Spleen (tissue), 11 donors: ENCODE data around the gene CCDC148. TPM values are rescaled to one million over a fixed set of nuclear protein-coding genes. Genes with fewer than 3 reads are reported as not detected.

Experiments
- DNase-seq: peaks from one replicate; pipeline ENCODE4 v3.0.0-alpha.2; 2020
- H3K27ac ChIP-seq, 8 donors: fragments of 200-600 bp; sonication (generic) in 7 of 8; 1 replicate in 4 of 8; 2 replicates in 4 of 8; pipeline versions ENCODE4 v1.5.0 to v1.8.0; 2016 to 2021; ENCODE audit warnings: inconsistent platforms in 4 of 8, mild to moderate bottlenecking in 4 of 8, moderate library complexity in 1 of 8
- H3K27me3 ChIP-seq, 7 donors: fragments of 200-600 bp; sonication (generic) in 6 of 7; replicated peaks in 1 of 7; 1 replicate in 4 of 7; 2 replicates in 3 of 7; pipeline versions ENCODE4 v1.5.0 to v1.8.0; 2016 to 2021; ENCODE audit warnings: inconsistent platforms in 3 of 7, mild to moderate bottlenecking in 1 of 7
- H3K36me3 ChIP-seq, 6 donors: fragments of 200-600 bp; sonication (generic) in 5 of 6; 1 replicate in 4 of 6; 2 replicates in 2 of 6; pipeline versions ENCODE4 v1.5.0 to v1.8.0; 2016 to 2021; ENCODE audit warnings: inconsistent platforms in 2 of 6
- H3K4me1 ChIP-seq, 6 donors: fragments of 200-600 bp; sonication (generic) in 5 of 6; 1 replicate in 3 of 6; 2 replicates in 3 of 6; pipeline versions ENCODE4 v1.5.0 to v1.8.0; 2016 to 2021; ENCODE audit warnings: inconsistent platforms in 3 of 6
- H3K4me3 ChIP-seq, 8 donors: fragments of 200-600 bp; sonication (generic) in 7 of 8; 1 replicate in 4 of 8; 2 replicates in 4 of 8; pipeline versions ENCODE4 v1.5.0 to v1.8.0; 2016 to 2021; ENCODE audit warnings: inconsistent platforms in 4 of 8, mild to moderate bottlenecking in 4 of 8, moderate library complexity in 2 of 8
- H3K9me3 ChIP-seq, 8 donors: fragments of 200-600 bp; sonication (generic) in 7 of 8; 1 replicate in 4 of 8; 2 replicates in 4 of 8; pipeline versions ENCODE4 v1.5.0 to v1.8.0; 2016 to 2021; ENCODE audit warnings: inconsistent platforms in 4 of 8
- POLR2A ChIP-seq, 3 donors: fragments of 450-650 bp; IDR thresholded peaks; one replicate each; pipeline ENCODE4 v1.5.1; 2017; ENCODE audit warnings: antibody characterized with exemption in 3 of 3, mild to moderate bottlenecking in 1 of 3
- POLR2AphosphoS5 ChIP-seq, 3 donors: sonication (generic); formaldehyde crosslinking; IDR thresholded peaks; one replicate each; pipeline ENCODE4 v1.5.1; 2017; ENCODE audit warnings: antibody characterized with exemption in 3 of 3
- WGBS, 5 donors: extraction: QIAGEN DNeasy Blood & Tissue Kit in 3 of 5; methylation state at CpG; one replicate each; pipeline versions ENCODE4 v1.1.5 to v1.1.7; 2013 to 2018; 5-methylcytosine and 5-hydroxymethylcytosine counted together
- intact Hi-C: fragments of 100-400 bp; cut with DNase I; formaldehyde crosslinking; loops from one replicate; pipeline ENCODE4 v1.15.0; 2023; ENCODE audit warnings: low total_unique reads
- polyA plus RNA-seq, 3 donors: library from polyadenylated mRNA; stranded (reverse); fragments of 200-250 nt; gene quantifications; one replicate each; pipeline ENCODE4 v1.2.1, GENCODE V29; 2013
- total RNA-seq, 7 donors: library from RNA; depleted of rRNA in 3 of 7; stranded (reverse); fragments of >200 nt in 3 of 7; fragmentation: NEBNext Ultra II Directional in 4 of 7; extraction: Animal tissue kit (Norgen Biotek cat#: 25700) in 4 of 7; gene quantifications; one replicate each; pipeline versions ENCODE4 v1.1.0 to v1.2.1, GENCODE V29; 2016 to 2021
- TF ChIP-seq, protein P1 (sequence below), 11 experiments: fragments of 200-600 bp in 7 of 11; fragments of 450-650 bp in 4 of 11; sonication (generic) in 4 of 11; IDR thresholded peaks in 8 of 11; conservative IDR thresholded peaks in 3 of 11; 1 replicate in 7 of 11; 2 replicates in 4 of 11; pipeline versions ENCODE4 v1.4.0 to v1.8.0; 2016 to 2021; ENCODE audit warnings: antibody characterized with exemption in 11 of 11, inconsistent platforms in 4 of 11, mild to moderate bottlenecking in 1 of 11
- donor health status: healthy with polysubstance abuse.
- donor health status: DM: no; HTN: no; CAD: no; lungs with moderate emphysema.
- donor health status: DM: no; HTN: no; CAD: no.
- donor health status: Bipolar disorder and iron deficiency.
- donor health status: healthy.
- donor health status: DM: no; HTN: no; CAD: no.
- donor health status: DM: yes; HTN: yes; CAD: no.

The CCDC148 gene
- total and polyA plus RNA-seq, 10 donors, result 0.07 to 0.79 (median 0.46) TPM

DNA sequence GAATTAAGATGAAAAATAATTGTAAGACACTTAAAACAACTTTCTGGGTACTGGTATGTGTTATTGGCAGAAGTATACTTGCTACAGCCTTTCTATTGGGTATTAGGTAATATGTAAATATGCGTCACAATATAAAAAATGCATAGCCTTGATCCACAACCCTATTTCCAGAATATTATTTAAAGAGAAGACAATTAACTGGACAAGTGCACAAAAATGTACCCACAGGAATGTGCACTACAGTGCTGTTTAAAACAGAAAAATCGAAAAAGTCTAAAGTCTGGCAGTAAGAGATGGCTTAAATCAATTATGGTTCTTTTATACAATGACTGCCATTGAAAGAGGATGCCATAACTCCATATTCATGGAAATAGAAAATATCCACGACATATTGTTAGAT is 205.2 kb downstream of the CCDC148 start:
- Histone ChIP-seq H3K36me3 (no peaks in the 10 kb centered on the region), H3K9me3 (no peaks in the 10 kb centered on the region), H3K4me1 (no peaks in the 10 kb centered on the region), H3K27me3 (no peaks in the 10 kb centered on the region), H3K27ac (no peak overlapping the region), H3K4me3 (no peak overlapping the region)
- WGBS, 5 donors, result 68 to 90% (median 75%) methylated on average over 3 of the region's 3 CpGs
- TF ChIP-seq POLR2A (IDR thresholded peaks at IDR 0.05) (no peak), POLR2AphosphoS5 (IDR thresholded peaks at IDR 0.05) (no peak)
- TF ChIP-seq, protein P1, sequence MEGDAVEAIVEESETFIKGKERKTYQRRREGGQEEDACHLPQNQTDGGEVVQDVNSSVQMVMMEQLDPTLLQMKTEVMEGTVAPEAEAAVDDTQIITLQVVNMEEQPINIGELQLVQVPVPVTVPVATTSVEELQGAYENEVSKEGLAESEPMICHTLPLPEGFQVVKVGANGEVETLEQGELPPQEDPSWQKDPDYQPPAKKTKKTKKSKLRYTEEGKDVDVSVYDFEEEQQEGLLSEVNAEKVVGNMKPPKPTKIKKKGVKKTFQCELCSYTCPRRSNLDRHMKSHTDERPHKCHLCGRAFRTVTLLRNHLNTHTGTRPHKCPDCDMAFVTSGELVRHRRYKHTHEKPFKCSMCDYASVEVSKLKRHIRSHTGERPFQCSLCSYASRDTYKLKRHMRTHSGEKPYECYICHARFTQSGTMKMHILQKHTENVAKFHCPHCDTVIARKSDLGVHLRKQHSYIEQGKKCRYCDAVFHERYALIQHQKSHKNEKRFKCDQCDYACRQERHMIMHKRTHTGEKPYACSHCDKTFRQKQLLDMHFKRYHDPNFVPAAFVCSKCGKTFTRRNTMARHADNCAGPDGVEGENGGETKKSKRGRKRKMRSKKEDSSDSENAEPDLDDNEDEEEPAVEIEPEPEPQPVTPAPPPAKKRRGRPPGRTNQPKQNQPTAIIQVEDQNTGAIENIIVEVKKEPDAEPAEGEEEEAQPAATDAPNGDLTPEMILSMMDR (IDR thresholded peaks at IDR 0.05 in 8 of 11, conservative IDR thresholded peaks at IDR 0.05 in 3 of 11), result no peak
- intact Hi-C loops, result no loop called here
- DNase-seq, result no peak

DNA sequence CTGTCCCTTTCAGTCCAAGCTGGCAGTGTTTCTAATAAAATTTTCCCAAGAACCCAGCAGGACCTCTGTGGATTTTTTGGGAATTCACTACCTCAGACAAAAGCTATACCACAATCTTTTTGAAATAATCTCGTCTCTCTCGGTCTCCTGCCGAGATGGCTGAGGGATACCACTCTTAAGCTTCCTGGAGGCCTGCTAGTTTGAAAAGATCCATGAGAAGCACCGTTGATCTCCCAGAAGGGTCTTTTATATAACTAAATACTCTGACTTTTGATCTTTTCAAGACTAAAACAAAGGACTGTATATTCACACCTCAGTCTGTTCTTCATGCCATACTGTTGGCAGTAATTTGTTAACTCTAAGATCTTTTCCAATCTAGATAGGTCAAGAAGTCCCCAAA is 213.2 kb downstream of the CCDC148 start:
- no peak for DNase-seq

DNA sequence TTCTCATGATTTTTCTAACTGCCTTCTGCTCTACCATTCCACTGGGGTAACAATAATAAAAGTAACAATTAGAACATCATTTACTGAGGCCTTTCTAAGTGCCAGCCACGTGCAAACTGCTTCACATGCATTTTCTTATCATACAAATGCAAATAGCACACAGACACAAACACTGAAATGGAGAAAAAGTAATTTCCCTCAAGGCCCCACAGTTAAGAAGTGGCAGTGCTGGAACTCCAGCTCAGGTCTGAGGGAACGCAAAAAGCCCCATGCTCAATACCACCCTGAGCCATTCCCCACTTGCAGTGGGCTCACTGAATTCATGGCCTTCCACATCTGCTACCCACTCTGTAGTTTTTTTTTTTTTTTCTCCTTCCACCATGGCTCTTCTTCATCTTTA is 214.3 kb downstream of the CCDC148 start:
- Histone ChIP-seq H3K4me3 (no peak overlapping the region), H3K27me3 (no peaks in the 10 kb centered on the region), H3K36me3 (no peaks in the 10 kb centered on the region), H3K4me1 (no peaks in the 10 kb centered on the region), H3K9me3 (no peaks in the 10 kb centered on the region), H3K27ac (no peak overlapping the region)
- no peak for DNase-seq
- TF ChIP-seq, protein P1 (IDR thresholded peaks at IDR 0.05 in 8 of 11, conservative IDR thresholded peaks at IDR 0.05 in 3 of 11), result no peak
- no peak for TF ChIP-seq POLR2A (IDR thresholded peaks at IDR 0.05)
- TF ChIP-seq POLR2AphosphoS5 (IDR thresholded peaks at IDR 0.05), result no peak
- WGBS, 5 donors, result 66 to 77% (median 74%) methylated on average over 2 of the region's 2 CpGs
- intact Hi-C loops, result no loop called here

More for the DNA sequence above, 213.2 kb downstream of the CCDC148 start:
- Histone ChIP-seq H3K4me1 (no peaks in the 10 kb centered on the region), H3K9me3 (no peaks in the 10 kb centered on the region), H3K36me3 (no peaks in the 10 kb centered on the region), H3K4me3 (no peak overlapping the region), H3K27me3 (no peaks in the 10 kb centered on the region), H3K27ac (no peak overlapping the region)
- intact Hi-C loops, result no loop called here
- TF ChIP-seq POLR2AphosphoS5 (IDR thresholded peaks at IDR 0.05), result no peak
- no peak for TF ChIP-seq POLR2A (IDR thresholded peaks at IDR 0.05)
- TF ChIP-seq, protein P1 (IDR thresholded peaks at IDR 0.05 in 8 of 11, conservative IDR thresholded peaks at IDR 0.05 in 3 of 11), result no peak
- 63 to 95% (median 68%) methylated on average over 4 of the region's 4 CpGs for WGBS, 5 donors

DNA sequence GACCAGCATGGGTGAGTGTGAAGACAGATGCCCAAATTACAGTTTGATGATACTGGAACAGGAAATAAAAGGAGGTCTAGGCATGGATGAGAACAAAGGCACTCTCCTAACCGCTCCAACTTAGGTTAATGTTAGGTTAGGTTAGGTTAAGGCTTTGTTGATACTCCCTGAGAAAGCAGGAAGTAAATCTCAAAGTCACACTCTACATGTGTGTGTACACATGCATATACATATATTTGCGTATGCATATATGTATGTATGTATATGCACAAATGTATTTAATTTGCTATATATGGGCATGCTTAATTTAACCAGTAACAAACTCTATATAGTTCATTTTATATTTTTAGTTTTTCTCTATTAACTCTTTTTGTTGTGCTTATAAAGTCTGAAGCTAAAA is 215.6 kb downstream of the CCDC148 start:
- no peak overlapping the region for H3K27ac ChIP-seq
- no peaks in the 10 kb centered on the region for H3K9me3 ChIP-seq
- H3K4me1 ChIP-seq, result no peaks in the 10 kb centered on the region
- TF ChIP-seq POLR2AphosphoS5 (IDR thresholded peaks at IDR 0.05) (no peak), POLR2A (IDR thresholded peaks at IDR 0.05) (no peak)
- TF ChIP-seq, protein P1 (IDR thresholded peaks at IDR 0.05 in 8 of 11, conservative IDR thresholded peaks at IDR 0.05 in 3 of 11), result no peak
- no peak overlapping the region for H3K4me3 ChIP-seq
- intact Hi-C loops, result no loop called here
- no peak for DNase-seq
- no peaks in the 10 kb centered on the region for H3K27me3 ChIP-seq
- 44 to 48% (median 47%) methylated on average over 2 of the region's 2 CpGs for WGBS, 5 donors
- no peaks in the 10 kb centered on the region for H3K36me3 ChIP-seq
